T-helper 1 cell (primary cell): ENCODE results near the gene TOE1.

Experiments used
- DNase-seq, 5 donors: peaks; one replicate each; pipeline ENCODE4 v3.0.0-alpha.2; 2012 to 2020

The TOE1 gene

GRCh38 chr1:45326627-45327623, 13.0 kb upstream of the TOE1 start, which contains the start of gene HPDL:
Gene HPDL, plus strand, starts transcription at chr1:45326895. Its CDS starts 254 bp downstream, at chr1:45327149.
- peak in 4 of 5 donors; percentile 24 to 63 (median 38) for DNase-seq

- DNase-seq, result no peak
These were observed 12.1 kb upstream of the TOE1 start for GRCh38 chr1:45327644-45328515.

- no peak for DNase-seq
These were observed 11.3 kb upstream of the TOE1 start for GRCh38 chr1:45328680-45329079.

GRCh38 chr1:45329445-45329844, 10.5 kb upstream of the TOE1 start:
- DNase-seq, result no peak

GRCh38 chr1:45331436-45332345, 8.3 kb upstream of the TOE1 start:
- no peak for DNase-seq

GRCh38 chr1:45332346-45332720, 7.6 kb upstream of the TOE1 start:
- DNase-seq, result no peak

GRCh38 chr1:45334308-45335245, 5.4 kb upstream of the TOE1 start:
- DNase-seq, result no peak

- DNase-seq, result no peak
These were observed 4.1 kb upstream of the TOE1 start for GRCh38 chr1:45335855-45336324.

GRCh38 chr1:45337630-45338325, 2.2 kb upstream of the TOE1 start:
- DNase-seq, result no peak

- DNase-seq, result peak in 1 of 5 donors; percentile 40
These were observed 971 bp downstream of the TOE1 start for GRCh38 chr1:45340816-45341466.

- DNase-seq, result no peak
These were observed 4.5 kb downstream of the TOE1 start for GRCh38 chr1:45344499-45344898.

GRCh38 chr1:45345014-45345413, 5.0 kb downstream of the TOE1 start:
- no peak for DNase-seq

- DNase-seq, result no peak
These were observed 6.5 kb downstream of the TOE1 start for GRCh38 chr1:45346473-45346872.

- DNase-seq, result no peak
These were observed 8.1 kb downstream of the TOE1 start for GRCh38 chr1:45348020-45348419.

- DNase-seq, result no peak
These were observed 8.6 kb downstream of the TOE1 start for GRCh38 chr1:45348609-45348965.

GRCh38 chr1:45348966-45349677, 9.2 kb downstream of the TOE1 start:
- no peak for DNase-seq

GRCh38 chr1:45351508-45351907, 11.5 kb downstream of the TOE1 start:
- no peak for DNase-seq

- DNase-seq, result no peak
These were observed 13.7 kb downstream of the TOE1 start for GRCh38 chr1:45353685-45354084.

- DNase-seq, result no peak
These were observed 14.9 kb downstream of the TOE1 start for GRCh38 chr1:45354838-45355237.
